ENCODE data around the gene SLC19A1. TPM values are rescaled to one million over a fixed set of nuclear protein-coding genes. Genes with fewer than 3 reads are reported as not detected.
A peak's percentile ranks its signal among the peaks of the same experiment; 100 is the strongest.

SLC19A1 gene
- total RNA-seq, 4 donors from 2014 or later, result 7.0 to 9.8 (median 7.9) TPM

DNA sequence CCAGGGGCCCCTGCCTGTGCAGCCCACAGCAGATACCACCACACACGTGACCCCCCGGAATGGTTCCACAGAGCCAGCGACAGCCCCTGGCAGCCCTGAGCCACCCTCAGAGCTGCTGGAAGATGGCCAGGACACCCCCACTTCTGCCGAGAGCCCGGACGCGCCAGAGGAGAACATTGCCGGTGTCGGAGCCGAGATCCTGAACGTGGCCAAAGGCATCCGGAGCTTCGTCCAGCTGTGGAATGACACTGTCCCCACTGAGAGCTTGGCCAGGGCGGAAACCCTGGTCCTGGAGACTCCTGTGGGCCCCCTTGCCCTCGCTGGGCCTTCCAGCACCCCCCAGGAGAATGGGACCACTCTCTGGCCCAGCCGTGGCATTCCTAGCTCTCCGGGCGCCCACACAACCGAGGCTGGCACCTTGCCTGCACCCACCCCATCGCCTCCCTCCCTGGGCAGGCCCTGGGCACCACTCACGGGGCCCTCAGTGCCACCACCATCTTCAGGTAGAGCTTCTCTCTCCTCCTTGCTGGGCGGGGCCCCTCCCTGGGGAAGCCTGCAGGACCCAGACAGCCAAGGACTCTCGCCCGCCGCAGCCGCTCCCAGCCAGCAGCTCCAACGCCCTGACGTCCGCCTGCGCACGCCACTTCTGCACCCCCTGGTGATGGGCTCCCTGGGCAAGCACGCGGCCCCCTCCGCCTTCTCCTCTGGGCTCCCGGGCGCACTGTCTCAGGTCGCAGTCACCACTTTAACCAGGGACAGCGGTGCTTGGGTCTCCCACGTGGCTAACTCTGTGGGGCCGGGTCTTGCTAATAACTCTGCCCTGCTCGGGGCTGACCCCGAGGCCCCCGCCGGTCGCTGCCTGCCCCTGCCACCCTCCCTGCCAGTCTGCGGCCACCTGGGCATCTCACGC, 86.3 kb downstream of the SLC19A1 start:
- WGBS, result 52% methylated on average over 25 of the region's 47 CpGs
- no peak for DNase-seq (ENCODE audit: low spot score in 2 of 2)
- TF ChIP-seq POLR2AphosphoS5 (IDR thresholded peaks at IDR 0.05), result no peak
- TF ChIP-seq, protein P1, sequence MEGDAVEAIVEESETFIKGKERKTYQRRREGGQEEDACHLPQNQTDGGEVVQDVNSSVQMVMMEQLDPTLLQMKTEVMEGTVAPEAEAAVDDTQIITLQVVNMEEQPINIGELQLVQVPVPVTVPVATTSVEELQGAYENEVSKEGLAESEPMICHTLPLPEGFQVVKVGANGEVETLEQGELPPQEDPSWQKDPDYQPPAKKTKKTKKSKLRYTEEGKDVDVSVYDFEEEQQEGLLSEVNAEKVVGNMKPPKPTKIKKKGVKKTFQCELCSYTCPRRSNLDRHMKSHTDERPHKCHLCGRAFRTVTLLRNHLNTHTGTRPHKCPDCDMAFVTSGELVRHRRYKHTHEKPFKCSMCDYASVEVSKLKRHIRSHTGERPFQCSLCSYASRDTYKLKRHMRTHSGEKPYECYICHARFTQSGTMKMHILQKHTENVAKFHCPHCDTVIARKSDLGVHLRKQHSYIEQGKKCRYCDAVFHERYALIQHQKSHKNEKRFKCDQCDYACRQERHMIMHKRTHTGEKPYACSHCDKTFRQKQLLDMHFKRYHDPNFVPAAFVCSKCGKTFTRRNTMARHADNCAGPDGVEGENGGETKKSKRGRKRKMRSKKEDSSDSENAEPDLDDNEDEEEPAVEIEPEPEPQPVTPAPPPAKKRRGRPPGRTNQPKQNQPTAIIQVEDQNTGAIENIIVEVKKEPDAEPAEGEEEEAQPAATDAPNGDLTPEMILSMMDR (IDR thresholded peaks at IDR 0.05), result no peak
- no peak for TF ChIP-seq POLR2A (IDR thresholded peaks at IDR 0.05)
- TF ChIP-seq EP300 (IDR thresholded peaks at IDR 0.05), result no peak
- peak overlapping the region; percentile 34 for H3K4me3 ChIP-seq
- H3K27me3 ChIP-seq, result no peaks in the 10 kb centered on the region
- no peaks in the 10 kb centered on the region for H3K9me3 ChIP-seq
- peaks cover 51% of the 10 kb centered on the region for H3K4me1 ChIP-seq
- no peak overlapping the region for H3K27ac ChIP-seq
- H3K36me3 ChIP-seq, result peaks cover 6% of the 10 kb centered on the region

DNA sequence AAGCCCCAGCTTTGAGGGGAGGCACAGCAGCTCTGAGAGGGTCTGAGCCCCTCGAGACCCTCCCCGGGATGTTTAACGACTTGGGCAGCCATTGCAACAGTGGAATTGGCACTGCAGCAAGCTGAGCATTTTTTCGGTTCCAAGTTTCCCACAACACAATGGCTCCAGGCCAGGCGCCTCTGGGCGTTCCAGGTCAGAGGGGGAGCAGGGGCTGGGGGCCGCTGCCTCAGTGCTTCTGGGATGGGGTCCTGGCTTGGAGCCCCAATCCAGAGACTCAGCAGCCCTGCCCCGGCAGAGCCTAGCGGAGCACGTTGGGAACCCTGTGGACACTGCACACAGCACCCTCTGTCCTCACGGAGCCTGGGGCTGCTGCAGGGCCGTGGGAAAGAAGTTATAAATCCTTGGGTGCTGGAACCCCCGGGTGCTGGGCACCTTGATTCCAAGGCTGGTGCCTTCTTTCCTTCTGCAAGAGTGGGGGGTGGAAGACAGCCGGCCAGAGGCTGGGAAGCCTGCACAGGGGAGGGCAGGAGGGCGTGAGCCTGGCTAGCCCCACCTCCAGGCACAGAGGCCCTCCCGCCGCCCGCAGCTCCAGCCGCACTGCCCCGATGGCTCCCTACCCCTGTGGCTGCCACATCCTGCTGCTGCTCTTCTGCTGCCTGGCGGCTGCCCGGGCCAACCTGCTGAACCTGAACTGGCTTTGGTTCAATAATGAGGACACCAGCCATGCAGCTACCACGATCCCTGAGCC, 87.1 kb downstream of the SLC19A1 start:
- no peaks in the 10 kb centered on the region for H3K9me3 ChIP-seq
- DNase-seq (ENCODE audit: low spot score in 2 of 2), result no peak
- H3K4me1 ChIP-seq, result peaks cover 57% of the 10 kb centered on the region
- H3K36me3 ChIP-seq, result peaks cover 3% of the 10 kb centered on the region
- H3K27ac ChIP-seq, result no peak overlapping the region
- no peak for TF ChIP-seq EP300 (IDR thresholded peaks at IDR 0.05)
- TF ChIP-seq POLR2AphosphoS5 (IDR thresholded peaks at IDR 0.05), result no peak
- TF ChIP-seq POLR2A (IDR thresholded peaks at IDR 0.05), result no peak
- TF ChIP-seq, protein P1 (IDR thresholded peaks at IDR 0.05), result no peak
- 15% methylated on average over 5 of the region's 23 CpGs for WGBS
- H3K4me3 ChIP-seq, result peak overlapping the region; percentile 34
- H3K27me3 ChIP-seq, result no peaks in the 10 kb centered on the region

DNA sequence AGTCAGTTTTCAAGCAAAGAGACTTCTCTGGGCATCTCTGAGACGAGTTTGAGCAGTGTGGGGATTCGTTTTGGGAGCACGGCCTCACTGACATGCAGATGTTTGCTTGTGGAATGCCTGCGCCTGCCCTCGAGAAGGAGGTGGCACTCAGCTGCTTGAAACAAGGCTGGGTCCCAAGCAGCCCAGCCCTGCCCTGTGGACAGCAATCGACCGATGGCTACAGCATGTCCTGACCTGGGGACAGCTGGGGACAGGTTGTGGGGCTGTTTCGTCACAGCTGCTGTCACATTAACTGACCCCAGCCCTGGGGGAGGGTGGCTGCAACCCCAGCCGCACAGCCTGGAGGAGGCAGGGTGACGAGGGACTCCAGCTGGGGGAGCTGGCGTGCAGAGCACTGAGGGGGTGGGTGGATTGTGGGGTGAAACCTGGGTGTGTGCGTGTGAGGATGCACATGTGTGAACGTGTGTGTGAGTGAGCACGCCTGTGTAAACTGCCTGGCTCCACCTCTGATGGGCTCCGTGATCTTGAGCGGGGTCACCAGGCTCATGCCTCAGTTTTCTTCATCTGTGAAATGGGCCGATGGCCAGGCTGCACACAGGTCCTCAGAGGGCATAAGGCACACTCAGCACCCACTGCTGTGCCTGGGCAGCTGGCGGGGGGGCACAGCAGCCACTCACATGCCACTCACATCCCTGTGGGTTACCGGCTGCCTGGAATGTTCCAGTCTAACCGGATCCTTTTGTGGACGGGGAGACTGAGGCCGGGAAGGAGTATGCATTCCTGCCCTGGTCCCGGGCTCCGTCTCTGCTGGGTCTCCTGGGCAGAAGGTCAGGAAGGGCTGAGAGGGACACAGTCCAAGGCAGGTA, 87.9 kb downstream of the SLC19A1 start:
- Histone ChIP-seq H3K27ac (no peak overlapping the region), H3K36me3 (no peaks in the 10 kb centered on the region), H3K4me3 (peak overlapping the region; percentile 34), H3K9me3 (no peaks in the 10 kb centered on the region), H3K27me3 (no peaks in the 10 kb centered on the region), H3K4me1 (peaks cover 65% of the 10 kb centered on the region)
- whole genome bisulfite sequencing, result 33% methylated on average over 9 of the region's 24 CpGs
- no peak for TF ChIP-seq POLR2AphosphoS5 (IDR thresholded peaks at IDR 0.05)
- TF ChIP-seq EP300 (IDR thresholded peaks at IDR 0.05), result no peak
- TF ChIP-seq, protein P1 (IDR thresholded peaks at IDR 0.05), result no peak
- no peak for DNase-seq (ENCODE audit: low spot score in 2 of 2)

DNA sequence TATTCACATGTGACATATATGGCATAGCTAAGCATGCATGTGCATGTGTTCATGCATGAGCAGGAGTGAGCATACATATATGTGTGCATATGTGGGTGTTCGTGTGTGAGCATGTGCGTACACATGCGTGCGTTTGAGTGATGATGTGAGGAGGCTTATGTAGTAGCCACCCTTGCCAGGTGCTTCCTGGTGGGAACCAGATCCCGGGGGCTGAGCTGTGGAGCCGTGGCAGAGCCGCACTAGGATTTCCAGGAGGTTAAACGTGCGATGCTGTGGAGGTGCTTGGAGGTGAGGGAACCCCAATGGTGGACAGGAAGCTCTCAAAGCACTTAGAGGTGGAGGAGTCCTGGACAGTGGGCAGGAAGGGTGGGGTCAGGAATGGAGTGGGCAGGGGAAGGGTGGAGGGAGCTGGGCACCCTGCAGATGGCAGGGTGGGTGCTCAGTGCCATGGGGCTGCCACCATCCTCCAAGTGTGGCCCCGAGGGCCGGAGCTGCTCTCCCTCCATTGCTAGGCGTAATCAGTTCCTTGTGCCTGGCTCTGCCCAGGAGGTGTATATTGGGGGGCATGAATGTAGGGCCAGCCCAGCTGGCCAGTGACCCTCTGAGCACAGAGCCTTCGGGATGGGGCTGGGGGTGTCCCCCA, 88.8 kb downstream of the SLC19A1 start:
- Histone ChIP-seq H3K27me3 (no peaks in the 10 kb centered on the region), H3K4me1 (peaks cover 70% of the 10 kb centered on the region), H3K4me3 (no peak overlapping the region), H3K27ac (no peak overlapping the region), H3K36me3 (no peaks in the 10 kb centered on the region), H3K9me3 (no peaks in the 10 kb centered on the region)
- DNase-seq (ENCODE audit: low spot score in 2 of 2), result no peak
- TF ChIP-seq POLR2A (IDR thresholded peaks at IDR 0.05) (no peak), EP300 (IDR thresholded peaks at IDR 0.05) (no peak), POLR2AphosphoS5 (IDR thresholded peaks at IDR 0.05) (no peak)
- TF ChIP-seq, protein P1 (IDR thresholded peaks at IDR 0.05), result no peak
- WGBS, result 72% methylated on average over 11 of the region's 13 CpGs
